A549 (cell line): ENCODE data around the gene AKAP8. TPM values are rescaled to one million over a fixed set of nuclear protein-coding genes. Genes with fewer than 3 reads are reported as not detected.

ENCODE experiments used
- ATAC-seq, 2 experiments: fragments of 200-7000 bp in 1 of 2; fragments of >200 bp in 1 of 2; cut with Nextera tagmentation in 1 of 2; cut with Tn5 transposase in 1 of 2; 3 replicates each; pipeline versions ENCODE4 v1.8.0 to v1.9.1; 2018 to 2020; ENCODE audit warnings: mild to moderate bottlenecking in 1 of 2, moderate library complexity in 1 of 2
- CTCF ChIA-PET: fragments of 300-600 bp; sonication (Branson Sonifier 250); formaldehyde crosslinking; extraction: SDS; loops from one replicate; lab custom pipeline; 2021; ENCODE audit warnings: antibody characterized with exemption, inconsistent platforms; lab: Yijun Ruan, JAX
- POLR2A ChIA-PET: fragments of 350-600 bp; formaldehyde crosslinking; extraction: SDS; loops from one replicate; lab custom pipeline; 2021; ENCODE audit warnings: antibody characterized with exemption, inconsistent platforms; lab: Yijun Ruan, JAX
- DNase-seq, 2 experiments: peaks; one replicate each; pipeline versions ENCODE4 v3.0.0 to v3.0.0-alpha.2; 2011 to 2016; ENCODE audit warnings: low read depth in 1 of 2, low spot score in 1 of 2
- FAIRE-seq: peaks from 2 replicates; lab custom pipeline; 2011; peaks lifted over from hg19 to GRCh38; lab: Jason Lieb, UNC
- H3K27ac ChIP-seq, 2 experiments: fragments of >200 bp; sonication (Bioruptor Twin); formaldehyde crosslinking; 3 replicates each; pipeline ENCODE4 v1.5.1; 2016 to 2017
- H3K4me1 ChIP-seq: fragments of >200 bp; sonication (Bioruptor Twin); formaldehyde crosslinking; 3 replicates; pipeline ENCODE4 v1.6.1; 2016
- H3K4me2 ChIP-seq: fragments of >200 bp; sonication (Bioruptor Twin); formaldehyde crosslinking; 3 replicates; pipeline ENCODE4 v1.6.1; 2016
- H3K4me3 ChIP-seq: fragments of >200 bp; sonication (Bioruptor Twin); formaldehyde crosslinking; 3 replicates; pipeline ENCODE4 v1.5.1; 2016
- H3K9me3 ChIP-seq: fragments of >200 bp; sonication (Bioruptor Twin); formaldehyde crosslinking; 3 replicates; pipeline ENCODE4 v1.6.1; 2016
- EP300 ChIP-seq, 2 experiments: fragments of >200 bp; sonication (Bioruptor Twin); formaldehyde crosslinking; IDR thresholded peaks; 2 replicates in 1 of 2; 3 replicates in 1 of 2; pipeline ENCODE4 v1.6.1; 2016 to 2017
- SREBF2 ChIP-seq: fragments of 450-650 bp; IDR thresholded peaks from 2 replicates; pipeline ENCODE4 v1.6.1; 2014; ENCODE audit warnings: mild to moderate bottlenecking, moderate library complexity
- WGBS: methylation state at CpG from one replicate; pipeline ENCODE4 v1.1.6; 2017; ENCODE audit errors: missing lambda C conversion rate; 5-methylcytosine and 5-hydroxymethylcytosine counted together
- polyA plus RNA-seq, 4 experiments: library from polyadenylated mRNA; depleted of rRNA in 3 of 4; stranded (reverse); fragments of >200 nt; fragmentation: RNase III in 1 of 4; extraction: RNeasy Plus Mini Kit Qiagen cat#74134 plus additional on column Dnase treatment in 1 of 4; gene quantifications; 2 replicates in 3 of 4; 3 replicates in 1 of 4; pipeline ENCODE4 v1.2.3, GENCODE V29; 2011 to 2017
- small RNA-seq, 6 experiments: library from RNA; depleted of rRNA; stranded (forward); fragments of <200 nt; gene quantifications; one replicate each; pipeline ENCODE3, GENCODE V24; 2012

AKAP8 gene
- polyA plus RNA-seq, 2 of the 4 experiments (the other 2 are of a cell fraction), result 16.2 to 17.3 TPM

DNA sequence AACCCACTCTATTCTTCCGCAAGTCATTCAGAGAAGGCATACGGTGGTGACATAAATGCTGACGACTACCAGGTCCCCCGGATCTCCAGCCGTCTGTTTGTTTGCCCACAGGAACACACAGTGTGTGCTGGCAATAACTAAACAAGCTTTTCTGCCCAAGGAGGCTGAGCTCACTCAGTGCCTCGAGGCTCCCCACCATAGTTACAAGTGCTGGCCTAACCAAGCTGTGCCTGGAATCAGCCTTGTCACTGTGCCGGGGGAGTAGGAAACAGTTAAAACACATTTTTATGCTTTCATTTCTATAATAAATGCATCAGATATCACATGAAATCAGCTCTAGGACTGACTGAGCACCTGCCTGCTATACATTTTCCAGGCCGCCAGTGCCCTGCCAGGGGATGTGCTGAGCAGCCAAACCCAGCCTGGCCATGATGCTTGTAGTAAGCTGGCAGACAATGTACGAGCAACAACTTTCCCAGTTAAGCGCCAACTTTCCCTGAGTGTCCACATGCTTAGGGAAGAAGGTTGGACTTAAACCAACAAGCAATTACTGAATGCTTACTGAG is 75.4 kb downstream of the AKAP8 start:
- H3K27ac ChIP-seq, result peak overlapping the region; percentile 81 to 88
- peaks cover 61% of the 10 kb centered on the region for H3K4me1 ChIP-seq
- H3K4me3 ChIP-seq, result no peak overlapping the region; the same call in 2 of the 3 replicates
- H3K9me3 ChIP-seq, result no peaks in the 10 kb centered on the region
- POLR2A ChIA-PET, result interaction anchor here (1.6 kb wide), 1 partner anchor 75 kb away, joined by 3 read pairs; the partner anchor contains the start of gene AKAP8
- 34% methylated on average over 10 of the region's 10 CpGs for WGBS
- ATAC-seq, result peak; percentile 63 to 74; a peak in 5 of 6 replicates
- DNase-seq, result peak in 1 of 2 experiments; percentile 56
- TF ChIP-seq SREBF2, result no peak
- TF ChIP-seq EP300 (IDR thresholded peaks at IDR 0.05), result peak in 1 of 2 experiments; percentile 52; a peak in 1 of 5 replicates
- TF ChIP-seq, all 56 proteins: peak for 1
- FAIRE-seq, result no peak
- peak overlapping the region; percentile 70 for H3K4me2 ChIP-seq
- CTCF ChIA-PET, result no interaction called here

Small RNAs within 50 kb of the gene (small RNA-seq; reads per million reads assigned to genes)
- 0 reads per million in 6 experiments for gene AC005776.1

Other genes with a start within 250 kb of the AKAP8 start
- 14.7 and 21.3 TPM in 2 replicates for gene NOTCH3, start 178.8 kb downstream of the AKAP8 start, polyA plus RNA-seq (2011; rRNA removed)
- gene NOTCH3, start 178.8 kb downstream of the AKAP8 start, polyA plus RNA-seq (2017; fragmentation: RNase III; extraction: RNeasy Plus Mini Kit Qiagen cat#74134 plus additional on column Dnase treatment), result 6.4 to 9.5 TPM (median 6.9 TPM) in 3 replicates
- gene EPHX3, start 147.3 kb downstream of the AKAP8 start, polyA plus RNA-seq (2011; rRNA removed), result 0.12 and 0.29 TPM in 2 replicates
- gene EPHX3, start 147.3 kb downstream of the AKAP8 start, polyA plus RNA-seq (2017; fragmentation: RNase III; extraction: RNeasy Plus Mini Kit Qiagen cat#74134 plus additional on column Dnase treatment), result 0.05 to 0.08 TPM (median 0.08 TPM) in 3 replicates
- 8.3 and 11.8 TPM in 2 replicates for gene BRD4, start 47.2 kb downstream of the AKAP8 start, polyA plus RNA-seq (2011; rRNA removed)
- 22.5 to 23.3 TPM (median 23.1 TPM) in 3 replicates for gene BRD4, start 47.2 kb downstream of the AKAP8 start, polyA plus RNA-seq (2017; fragmentation: RNase III; extraction: RNeasy Plus Mini Kit Qiagen cat#74134 plus additional on column Dnase treatment)
- gene AKAP8L, start 39.2 kb upstream of the AKAP8 start, polyA plus RNA-seq (2011; rRNA removed), result 28.4 and 40.3 TPM in 2 replicates
- gene AKAP8L, start 39.2 kb upstream of the AKAP8 start, polyA plus RNA-seq (2017; fragmentation: RNase III; extraction: RNeasy Plus Mini Kit Qiagen cat#74134 plus additional on column Dnase treatment), result 37.6 to 43.3 TPM (median 42.9 TPM) in 3 replicates
- gene WIZ, start 70.2 kb upstream of the AKAP8 start, polyA plus RNA-seq (2011; rRNA removed), result 3.7 and 4.6 TPM in 2 replicates
- 13.4 to 16.5 TPM (median 15.1 TPM) in 3 replicates for gene WIZ, start 70.2 kb upstream of the AKAP8 start, polyA plus RNA-seq (2017; fragmentation: RNase III; extraction: RNeasy Plus Mini Kit Qiagen cat#74134 plus additional on column Dnase treatment)
- gene RASAL3, start 84.8 kb upstream of the AKAP8 start, polyA plus RNA-seq (2011; rRNA removed), result 0.03 TPM in 1 of 2 replicates, not detected in the other
- gene RASAL3, start 84.8 kb upstream of the AKAP8 start, polyA plus RNA-seq (2017; fragmentation: RNase III; extraction: RNeasy Plus Mini Kit Qiagen cat#74134 plus additional on column Dnase treatment), result not detected in 3 replicates
- not detected in 2 replicates for gene PGLYRP2, start 99.7 kb upstream of the AKAP8 start, polyA plus RNA-seq (2011; rRNA removed)
- gene PGLYRP2, start 99.7 kb upstream of the AKAP8 start, polyA plus RNA-seq (2017; fragmentation: RNase III; extraction: RNeasy Plus Mini Kit Qiagen cat#74134 plus additional on column Dnase treatment), result not detected in 3 replicates
- not detected in 2 replicates for gene CYP4F22, start 128.7 kb upstream of the AKAP8 start, polyA plus RNA-seq (2011; rRNA removed)
- gene CYP4F22, start 128.7 kb upstream of the AKAP8 start, polyA plus RNA-seq (2017; fragmentation: RNase III; extraction: RNeasy Plus Mini Kit Qiagen cat#74134 plus additional on column Dnase treatment), result 0.05 TPM in 1 of 3 replicates, not detected in the others
- gene CYP4F8, start 235.4 kb upstream of the AKAP8 start, polyA plus RNA-seq (2011; rRNA removed), result not detected in 2 replicates
- gene CYP4F8, start 235.4 kb upstream of the AKAP8 start, polyA plus RNA-seq (2017; fragmentation: RNase III; extraction: RNeasy Plus Mini Kit Qiagen cat#74134 plus additional on column Dnase treatment), result not detected in 3 replicates